Mesendoderm (in vitro differentiated cells): ENCODE measurements around the gene LRFN3. TPM values are rescaled to one million over a fixed set of nuclear protein-coding genes. Genes with fewer than 3 reads are reported as not detected.
A peak's percentile ranks its signal among the peaks of the same experiment; 100 is the strongest.

Experiments used
- DNase-seq: peaks from one replicate; pipeline ENCODE4 v3.0.0; 2013
- H2AK5ac ChIP-seq: 2 replicates; pipeline ENCODE4 v1.6.1; 2013; ENCODE audit warnings: low read length, inconsistent platforms
- H2BK120ac ChIP-seq: 2 replicates; pipeline ENCODE4 v1.6.1; 2013; ENCODE audit warnings: low read depth, mild to moderate bottlenecking, low read length, moderate library complexity, mixed read lengths
- H2BK15ac ChIP-seq: replicated peaks from 2 replicates; pipeline ENCODE4 v1.6.1; 2013; ENCODE audit warnings: low read depth, mild to moderate bottlenecking, moderate library complexity
- H2BK5ac ChIP-seq: 2 replicates; pipeline ENCODE4 v1.6.1; 2013; ENCODE audit warnings: low read length, inconsistent platforms
- H3K18ac ChIP-seq: 2 replicates; pipeline ENCODE4 v1.6.1; 2013; ENCODE audit warnings: mild to moderate bottlenecking, low read length, mixed read lengths
- H3K23ac ChIP-seq: one replicate; pipeline ENCODE4 v1.6.1; 2013; ENCODE audit warnings: low read length
- H3K27ac ChIP-seq: 2 replicates; pipeline ENCODE4 v1.5.1; 2013; ENCODE audit warnings: low read depth, mild to moderate bottlenecking, inconsistent platforms, low read length, moderate library complexity
- H3K27me3 ChIP-seq: 2 replicates; pipeline ENCODE4 v1.6.1; 2013; ENCODE audit warnings: low read length, control low read depth, mild to moderate bottlenecking, inconsistent platforms; ENCODE audit not compliant: insufficient read depth, poor library complexity
- H3K36me3 ChIP-seq: 2 replicates; pipeline ENCODE4 v1.6.1; 2013; ENCODE audit warnings: low read length, inconsistent platforms; ENCODE audit not compliant: control insufficient read depth, insufficient read depth
- H3K4ac ChIP-seq: one replicate; pipeline ENCODE4 v1.6.1; 2013; ENCODE audit warnings: low read depth, mild to moderate bottlenecking, low read length, moderate library complexity
- H3K4me1 ChIP-seq: 2 replicates; pipeline ENCODE4 v1.6.1; 2013; ENCODE audit warnings: low read depth, low read length, inconsistent platforms; ENCODE audit not compliant: control insufficient read depth
- H3K4me2 ChIP-seq: 2 replicates; pipeline ENCODE4 v1.6.1; 2013; ENCODE audit warnings: low read length
- H3K4me3 ChIP-seq: 2 replicates; pipeline ENCODE4 v1.5.1; 2013; ENCODE audit warnings: mild to moderate bottlenecking, low read length
- H3K56ac ChIP-seq: one replicate; pipeline ENCODE4 v1.6.1; 2013; ENCODE audit warnings: low read length
- H3K79me1 ChIP-seq: 2 replicates; pipeline ENCODE4 v1.6.1; 2013; ENCODE audit warnings: low read length, inconsistent platforms
- H3K79me2 ChIP-seq: 2 replicates; pipeline ENCODE4 v1.6.1; 2013; ENCODE audit warnings: mild to moderate bottlenecking, low read length; ENCODE audit not compliant: control insufficient read depth, insufficient read depth
- H3K9ac ChIP-seq: 2 replicates; pipeline ENCODE4 v1.6.1; 2013; ENCODE audit warnings: low read length, inconsistent platforms
- H4K5ac ChIP-seq: one replicate; pipeline ENCODE4 v1.6.1; 2013; ENCODE audit warnings: low read length
- H4K8ac ChIP-seq: one replicate; pipeline ENCODE4 v1.6.1; 2013; ENCODE audit warnings: low read depth, mild to moderate bottlenecking, control low read depth, low read length, moderate library complexity
- WGBS: extraction: QIAGEN DNeasy Blood & Tissue Kit; methylation state at CpG from one replicate; pipeline ENCODE4 v1.1.7; 2013; ENCODE audit warnings: low lambda C conversion rate, missing lambda C conversion rate; ENCODE audit not compliant: insufficient coverage; ENCODE audit errors: extremely low coverage; 5-methylcytosine and 5-hydroxymethylcytosine counted together
- small RNA-seq: library from polyadenylated mRNA; stranded (forward); fragments of <200 nt; extraction: miRNeasy Mini kit (QIAGEN cat#:217004); gene quantifications from one replicate; pipeline ENCODE3, GENCODE V24; 2013; ENCODE audit not compliant: insufficient read depth

The LRFN3 gene

GRCh38 chr19:35991731-35992450 is 55.7 kb downstream of the LRFN3 start:
- no peak overlapping the region for H4K8ac ChIP-seq
- DNase-seq: no peak
- H3K4ac ChIP-seq: no peak overlapping the region
- H3K79me2 ChIP-seq: peaks cover 6% of the 10 kb centered on the region
- H2BK120ac ChIP-seq: no peak overlapping the region
- H3K18ac ChIP-seq: no peak overlapping the region
- H3K4me2 ChIP-seq: no peak overlapping the region
- H2BK5ac ChIP-seq: no peak overlapping the region
- H3K56ac ChIP-seq: no peak overlapping the region
- H3K27me3 ChIP-seq: no peaks in the 10 kb centered on the region
- no peak overlapping the region for H3K4me3 ChIP-seq
- H3K4me1 ChIP-seq: peaks cover 2% of the 10 kb centered on the region
- no peak overlapping the region for H4K5ac ChIP-seq
- peaks cover 9% of the 10 kb centered on the region for H3K79me1 ChIP-seq
- no peak overlapping the region for H2AK5ac ChIP-seq
- no peak overlapping the region for H3K27ac ChIP-seq
- H3K9ac ChIP-seq: no peak overlapping the region
- H3K23ac ChIP-seq: no peak overlapping the region
- no peaks in the 10 kb centered on the region for H3K36me3 ChIP-seq
- H2BK15ac ChIP-seq: no peak overlapping the region
- no CpG with 5 or more reads among the region's 7 CpGs for WGBS

DNA sequence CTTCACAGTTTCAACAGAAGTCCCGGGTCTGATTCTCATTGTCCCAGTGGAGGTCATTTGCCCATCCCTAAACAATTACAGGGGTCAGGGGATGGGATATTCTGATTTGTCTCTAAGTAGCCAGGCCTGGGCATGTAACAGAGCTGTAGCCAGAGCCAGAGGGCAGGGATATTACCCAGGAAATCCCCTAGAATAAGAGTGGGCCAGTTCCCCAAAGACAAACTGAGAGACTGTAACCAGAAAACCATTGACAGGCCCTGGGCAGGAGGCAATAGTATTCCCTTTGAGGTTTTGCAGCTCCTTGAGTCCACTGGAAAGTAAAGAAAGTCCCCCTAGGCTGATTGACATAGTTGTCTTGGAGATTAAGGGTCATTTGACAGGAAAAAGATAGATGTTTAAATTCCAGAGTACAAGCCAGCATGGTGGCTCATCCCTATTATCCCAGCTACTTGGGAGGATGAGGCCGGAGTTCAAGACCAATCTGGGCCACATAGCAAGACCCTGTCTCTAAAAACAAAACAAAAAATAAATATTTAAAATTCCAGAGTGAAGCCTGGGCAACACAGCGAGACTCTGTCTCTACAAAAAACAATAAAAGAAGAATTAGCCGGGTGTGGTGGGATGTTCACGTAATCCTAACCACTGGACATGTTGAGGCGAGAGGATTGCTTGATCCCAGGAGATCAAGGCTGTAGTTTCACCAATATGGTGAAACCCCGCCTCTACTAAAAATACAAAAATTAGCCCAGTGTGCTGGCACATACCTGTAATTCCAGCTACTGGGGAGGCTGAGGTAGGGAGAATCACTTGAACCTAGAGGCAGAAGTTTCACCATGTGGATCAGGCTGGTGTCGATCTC is 57.0 kb downstream of the LRFN3 start:
- H2BK15ac ChIP-seq: no peak overlapping the region
- no peak overlapping the region for H3K4me3 ChIP-seq
- no peak overlapping the region for H2BK120ac ChIP-seq
- H4K8ac ChIP-seq: no peak overlapping the region
- H3K23ac ChIP-seq: no peak overlapping the region
- no peak overlapping the region for H2AK5ac ChIP-seq
- H3K4me1 ChIP-seq: peaks cover 2% of the 10 kb centered on the region
- H3K56ac ChIP-seq: no peak overlapping the region
- peaks cover 6% of the 10 kb centered on the region for H3K79me2 ChIP-seq
- no peak overlapping the region for H3K4me2 ChIP-seq
- H3K36me3 ChIP-seq: no peaks in the 10 kb centered on the region
- peaks cover 9% of the 10 kb centered on the region for H3K79me1 ChIP-seq
- no peak overlapping the region for H4K5ac ChIP-seq
- no peak overlapping the region for H2BK5ac ChIP-seq
- H3K9ac ChIP-seq: no peak overlapping the region
- H3K27me3 ChIP-seq: no peaks in the 10 kb centered on the region
- no peak overlapping the region for H3K18ac ChIP-seq
- H3K4ac ChIP-seq: no peak overlapping the region
- no CpG with 5 or more reads among the region's 8 CpGs for WGBS
- no peak overlapping the region for H3K27ac ChIP-seq
- DNase-seq: no peak

- Histone ChIP-seq H3K79me2 (peaks cover 6% of the 10 kb centered on the region), H3K27ac (no peak overlapping the region), H4K8ac (no peak overlapping the region), H3K4me2 (no peak overlapping the region), H3K23ac (no peak overlapping the region), H4K5ac (no peak overlapping the region), H3K36me3 (no peaks in the 10 kb centered on the region), H2BK120ac (no peak overlapping the region), H3K79me1 (peaks cover 9% of the 10 kb centered on the region), H2BK15ac (no peak overlapping the region), H2AK5ac (no peak overlapping the region), H2BK5ac (no peak overlapping the region), H3K9ac (no peak overlapping the region), H3K27me3 (no peaks in the 10 kb centered on the region), H3K4me3 (no peak overlapping the region), H3K56ac (no peak overlapping the region), H3K4me1 (peaks cover 2% of the 10 kb centered on the region), H3K4ac (no peak overlapping the region), H3K18ac (no peak overlapping the region)
- peak; percentile 34 for DNase-seq
- WGBS: no CpG with 5 or more reads among the region's 49 CpGs
Measured at GRCh38 chr19:35993923-35994598, 57.9 kb downstream of the LRFN3 start.

Small RNA genes lying within 50 kb of the gene (small RNA-seq; reads per million reads assigned to genes)
- gene AF038458.1: not detected
